Measurements from ENCODE around the gene RPGRIP1.
A peak's percentile ranks its signal among the peaks of the same experiment; 100 is the strongest.
"Not testable (repeated sequence)": the region's sequence is repeated elsewhere in the genome, so short reads cannot be mapped to it uniquely, and the experiment has no call there.

The RPGRIP1 gene

GRCh38 chr14:21264025-21264801 lies 15.7 kb upstream of the RPGRIP1 start:
- TF ChIP-seq CTCF (IDR thresholded peaks at IDR 0.05; ENCODE audit: borderline replicate concordance, control extremely low read depth, extremely low read depth, insufficient read depth, missing control alignments), result no peak
- peak; percentile 67 for DNase-seq (ENCODE audit: low spot score)
- in situ Hi-C loops (cut with MboI; ENCODE audit: low sequenced_read_pairs, unreplicated experiment), result no loop called here

DNA sequence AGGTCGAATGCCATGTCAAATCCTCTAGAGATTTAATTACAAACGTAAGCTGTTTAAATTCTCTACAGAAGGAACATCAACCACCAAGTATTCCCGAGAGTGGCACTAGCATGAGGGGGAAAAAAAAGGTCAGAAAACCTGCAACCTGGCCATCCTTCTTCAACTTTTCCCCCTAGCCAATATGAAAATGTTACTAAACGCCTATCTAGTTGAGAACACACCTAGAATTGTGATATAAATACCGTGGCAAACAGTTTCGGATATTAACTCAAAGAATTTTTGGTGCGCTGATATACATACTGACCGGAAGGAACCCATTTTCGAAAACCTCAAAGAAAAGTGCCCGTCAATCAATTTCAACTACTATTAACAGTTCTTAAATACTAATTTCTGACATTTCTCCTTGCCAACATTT lies 12.4 kb upstream of the RPGRIP1 start:
- no peak for DNase-seq (ENCODE audit: low spot score)
- TF ChIP-seq CTCF (IDR thresholded peaks at IDR 0.05; ENCODE audit: borderline replicate concordance, control extremely low read depth, extremely low read depth, insufficient read depth, missing control alignments), result no peak
- in situ Hi-C loops (cut with MboI; ENCODE audit: low sequenced_read_pairs, unreplicated experiment), result no loop called here

- no peak for DNase-seq (ENCODE audit: low spot score)
- no peak for TF ChIP-seq CTCF (IDR thresholded peaks at IDR 0.05; ENCODE audit: borderline replicate concordance, control extremely low read depth, extremely low read depth, insufficient read depth, missing control alignments)
- in situ Hi-C loops (cut with MboI; ENCODE audit: low sequenced_read_pairs, unreplicated experiment), result no loop called here
Measured at GRCh38 chr14:21267886-21268616, 11.8 kb upstream of the RPGRIP1 start.

DNA sequence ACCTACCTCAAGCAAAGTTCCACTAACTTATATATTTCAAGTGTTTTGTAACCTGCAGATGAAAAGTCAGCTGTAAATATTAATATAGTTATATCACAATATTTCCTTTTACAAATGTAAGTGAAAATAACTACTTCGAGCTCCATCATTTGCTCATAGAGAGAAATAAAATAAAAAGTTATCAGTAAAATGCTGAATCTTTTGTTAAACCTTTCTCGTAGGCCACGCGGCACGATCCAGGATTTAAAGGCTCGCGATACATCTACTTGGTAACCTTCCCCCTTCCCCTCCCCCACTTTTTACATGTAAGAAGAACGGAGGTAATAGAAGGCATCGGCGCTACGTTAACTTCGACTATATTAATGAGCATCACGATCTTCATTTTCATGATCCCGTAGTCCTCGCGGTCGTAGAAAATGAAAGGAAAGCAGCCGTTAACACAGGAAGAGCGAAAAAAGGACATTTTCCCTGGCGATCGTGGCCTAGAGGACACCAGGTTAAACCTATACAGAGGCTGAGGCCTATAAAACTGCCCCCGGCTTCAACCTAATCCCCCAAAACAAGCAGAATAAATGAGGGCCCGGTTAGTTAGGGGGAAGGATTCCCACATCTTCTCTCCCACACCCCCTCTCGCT lies 11.1 kb upstream of the RPGRIP1 start:
- no peak for DNase-seq (ENCODE audit: low spot score)
- in situ Hi-C loops (cut with MboI; ENCODE audit: low sequenced_read_pairs, unreplicated experiment), result no loop called here
- TF ChIP-seq CTCF (IDR thresholded peaks at IDR 0.05; ENCODE audit: borderline replicate concordance, control extremely low read depth, extremely low read depth, insufficient read depth, missing control alignments), result no peak

GRCh38 chr14:21269252-21270046 lies 10.4 kb upstream of the RPGRIP1 start, which contains the start of gene HNRNPC:
Gene HNRNPC, minus strand, starts transcription at chr14:21269442. Its CDS starts 35,249 bp downstream, at chr14:21234193.
- peak; percentile 96 for DNase-seq (ENCODE audit: low spot score)
- TF ChIP-seq CTCF (IDR thresholded peaks at IDR 0.05; ENCODE audit: borderline replicate concordance, control extremely low read depth, extremely low read depth, insufficient read depth, missing control alignments), result no peak
- in situ Hi-C loops (cut with MboI; ENCODE audit: low sequenced_read_pairs, unreplicated experiment), result no loop called here

DNA sequence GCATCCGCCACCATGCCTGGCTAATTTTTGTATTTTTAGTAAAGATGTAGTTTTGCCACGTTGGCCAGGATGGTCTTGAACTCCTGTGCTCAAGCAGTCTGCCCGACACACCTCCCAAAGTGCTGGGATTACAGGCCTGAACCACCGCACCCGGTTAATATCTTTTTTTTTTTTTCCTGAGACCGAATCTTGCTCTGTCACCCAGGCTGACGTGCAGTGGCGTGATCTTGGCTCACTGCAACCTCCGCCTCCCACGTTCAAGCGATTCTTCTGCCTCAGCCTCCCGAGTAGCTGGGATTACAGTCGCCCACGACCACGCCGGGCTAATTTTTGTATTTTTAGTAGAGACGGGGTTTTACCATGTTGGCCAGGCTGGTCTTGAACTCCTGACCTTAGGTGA lies 7.2 kb upstream of the RPGRIP1 start:
- in situ Hi-C loops (cut with MboI; ENCODE audit: low sequenced_read_pairs, unreplicated experiment); DNase-seq (ENCODE audit: low spot score): not testable (repeated sequence)
